ENCODE data around the gene ZNF549. TPM values are rescaled to one million over a fixed set of nuclear protein-coding genes. Genes with fewer than 3 reads are reported as not detected.

Gene ZNF549
- total and polyA plus RNA-seq, 8 donors: 1.2 to 3.5 (median 1.9) TPM

- no peaks in the 10 kb centered on the region for H3K9me3 ChIP-seq
- no peak overlapping the region for H3K4me3 ChIP-seq
- DNase-seq (no peak), ATAC-seq (no peak), FAIRE-seq (no peak)
- no peaks in the 10 kb centered on the region for H3K4me1 ChIP-seq
- H3K27ac ChIP-seq: no peak overlapping the region
- H3K27me3 ChIP-seq: no peaks in the 10 kb centered on the region
- 95 to 96% methylated on average over 5 of the region's 5 CpGs for WGBS, 2 donors
- peaks cover 0 to 11% (median 5%) of the 10 kb centered on the region in 3 donors for H3K36me3 ChIP-seq
- intact Hi-C loops (cut with DNase I): no loop called here
- TF ChIP-seq, protein P1, sequence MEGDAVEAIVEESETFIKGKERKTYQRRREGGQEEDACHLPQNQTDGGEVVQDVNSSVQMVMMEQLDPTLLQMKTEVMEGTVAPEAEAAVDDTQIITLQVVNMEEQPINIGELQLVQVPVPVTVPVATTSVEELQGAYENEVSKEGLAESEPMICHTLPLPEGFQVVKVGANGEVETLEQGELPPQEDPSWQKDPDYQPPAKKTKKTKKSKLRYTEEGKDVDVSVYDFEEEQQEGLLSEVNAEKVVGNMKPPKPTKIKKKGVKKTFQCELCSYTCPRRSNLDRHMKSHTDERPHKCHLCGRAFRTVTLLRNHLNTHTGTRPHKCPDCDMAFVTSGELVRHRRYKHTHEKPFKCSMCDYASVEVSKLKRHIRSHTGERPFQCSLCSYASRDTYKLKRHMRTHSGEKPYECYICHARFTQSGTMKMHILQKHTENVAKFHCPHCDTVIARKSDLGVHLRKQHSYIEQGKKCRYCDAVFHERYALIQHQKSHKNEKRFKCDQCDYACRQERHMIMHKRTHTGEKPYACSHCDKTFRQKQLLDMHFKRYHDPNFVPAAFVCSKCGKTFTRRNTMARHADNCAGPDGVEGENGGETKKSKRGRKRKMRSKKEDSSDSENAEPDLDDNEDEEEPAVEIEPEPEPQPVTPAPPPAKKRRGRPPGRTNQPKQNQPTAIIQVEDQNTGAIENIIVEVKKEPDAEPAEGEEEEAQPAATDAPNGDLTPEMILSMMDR (IDR thresholded peaks at IDR 0.05): no peak
Observed at GRCh38 chr19:57606931-57607330, 79.8 kb downstream of the ZNF549 start.

Other genes starting within 250 kb of the ZNF549 start
- gene ZNF460, start 246.9 kb upstream of the ZNF549 start, total RNA-seq: 10 to 100 TPM; 15.9 to 30.9 (median 24.6) TPM
- 1 to 10 TPM in 1 of 2 donors, under 1 TPM in 1; 0.45 to 3.8 TPM for gene ZNF460, start 246.9 kb upstream of the ZNF549 start, polyA plus RNA-seq
- gene ZNF543, start 206.9 kb upstream of the ZNF549 start, total RNA-seq: 1 to 10 TPM; 1.3 to 4.1 (median 1.5) TPM
- 1 to 10 TPM in 1 of 2 donors, under 1 TPM in 1; 0.76 to 1.4 TPM for gene ZNF543, start 206.9 kb upstream of the ZNF549 start, polyA plus RNA-seq
- 1 to 10 TPM; 1.9 to 4.6 (median 2.5) TPM for gene ZNF304, start 176.1 kb upstream of the ZNF549 start, total RNA-seq
- 1 to 10 TPM; 1.1 to 3.3 TPM for gene ZNF304, start 176.1 kb upstream of the ZNF549 start, polyA plus RNA-seq
- gene TRAPPC2B, start 163.8 kb upstream of the ZNF549 start, total RNA-seq: 1 to 10 TPM; 2.1 to 3.2 (median 2.5) TPM
- 10 to 100 TPM in 1 of 2 donors, 1 to 10 TPM in 1; 9.3 to 14.7 TPM for gene TRAPPC2B, start 163.8 kb upstream of the ZNF549 start, polyA plus RNA-seq
- 1 to 10 TPM in 5 of 6 donors, under 1 TPM in 1; 0.60 to 1.4 (median 1.1) TPM for gene ZNF547, start 163.8 kb upstream of the ZNF549 start, total RNA-seq
- 1 to 10 TPM; 1.3 to 4.1 TPM for gene ZNF547, start 163.8 kb upstream of the ZNF549 start, polyA plus RNA-seq
- gene ZNF548, start 137.5 kb upstream of the ZNF549 start, total RNA-seq: 1 to 10 TPM; 3.5 to 8.7 (median 5.1) TPM
- 1 to 10 TPM; 3.7 to 5.2 TPM for gene ZNF548, start 137.5 kb upstream of the ZNF549 start, polyA plus RNA-seq
- 1 to 10 TPM; 3.7 to 6.8 (median 4.7) TPM for gene ZNF17, start 116.2 kb upstream of the ZNF549 start, total RNA-seq
- 1 to 10 TPM; 2.3 to 2.7 TPM for gene ZNF17, start 116.2 kb upstream of the ZNF549 start, polyA plus RNA-seq
- gene ZNF749, start 92.0 kb upstream of the ZNF549 start, total RNA-seq: 1 to 10 TPM; 4.2 to 7.2 (median 5.2) TPM
- 1 to 10 TPM; 2.1 to 4.5 TPM for gene ZNF749, start 92.0 kb upstream of the ZNF549 start, polyA plus RNA-seq
- under 1 TPM; 0.12 to 0.32 (median 0.27) TPM for gene VN1R1, start 70.2 kb upstream of the ZNF549 start, total RNA-seq
- under 1 TPM; 0.11 to 0.80 TPM for gene VN1R1, start 70.2 kb upstream of the ZNF549 start, polyA plus RNA-seq
- gene ZNF772, start 49.8 kb upstream of the ZNF549 start, total RNA-seq: 1 to 10 TPM; 2.3 to 8.9 (median 4.1) TPM
- 1 to 10 TPM; 1.3 to 2.0 TPM for gene ZNF772, start 49.8 kb upstream of the ZNF549 start, polyA plus RNA-seq
- gene ZNF419, start 39.6 kb upstream of the ZNF549 start, total RNA-seq: 1 to 10 TPM; 1.7 to 4.4 (median 3.0) TPM
- 1 to 10 TPM; 3.5 to 7.6 TPM for gene ZNF419, start 39.6 kb upstream of the ZNF549 start, polyA plus RNA-seq
- gene ZNF773, start 27.4 kb upstream of the ZNF549 start, total RNA-seq: 1 to 10 TPM; 2.6 to 4.0 (median 3.2) TPM
- gene ZNF773, start 27.4 kb upstream of the ZNF549 start, polyA plus RNA-seq: 1 to 10 TPM in 1 of 2 donors, under 1 TPM in 1; 0.99 to 3.6 TPM
- gene ZNF550, start 32.5 kb downstream of the ZNF549 start, total RNA-seq: 1 to 10 TPM; 2.1 to 6.8 (median 3.4) TPM
- 1 to 10 TPM; 2.1 to 2.8 TPM for gene ZNF550, start 32.5 kb downstream of the ZNF549 start, polyA plus RNA-seq
- gene ZNF416, start 51.6 kb downstream of the ZNF549 start, total RNA-seq: 1 to 10 TPM; 1.3 to 2.7 (median 1.9) TPM
- gene ZNF416, start 51.6 kb downstream of the ZNF549 start, polyA plus RNA-seq: 1 to 10 TPM in 1 of 2 donors, under 1 TPM in 1; 0.91 to 1.9 TPM
- 1 to 10 TPM in 4 of 6 donors, under 1 TPM in 2; 0.63 to 2.8 (median 1.0) TPM for gene ZIK1, start 56.8 kb downstream of the ZNF549 start, total RNA-seq
- gene ZIK1, start 56.8 kb downstream of the ZNF549 start, polyA plus RNA-seq: 1 to 10 TPM in 1 of 2 donors, under 1 TPM in 1; 0.87 to 3.0 TPM
- 1 to 10 TPM in 3 of 6 donors, under 1 TPM in 3; 0.85 to 1.8 (median 1.1) TPM for gene ZNF530, start 72.5 kb downstream of the ZNF549 start, total RNA-seq
- 1 to 10 TPM in 1 of 2 donors, under 1 TPM in 1; 0.76 to 2.3 TPM for gene ZNF530, start 72.5 kb downstream of the ZNF549 start, polyA plus RNA-seq
- gene ZNF134, start 86.9 kb downstream of the ZNF549 start, total RNA-seq: 1 to 10 TPM; 4.5 to 9.8 (median 5.8) TPM
- gene ZNF134, start 86.9 kb downstream of the ZNF549 start, polyA plus RNA-seq: 1 to 10 TPM; 2.3 to 7.1 TPM
- 1 to 10 TPM; 2.1 to 8.6 (median 4.4) TPM for gene ZNF211, start 105.8 kb downstream of the ZNF549 start, total RNA-seq
- 10 to 100 TPM in 1 of 2 donors, 1 to 10 TPM in 1; 6.0 to 14.3 TPM for gene ZNF211, start 105.8 kb downstream of the ZNF549 start, polyA plus RNA-seq
- under 1 TPM in 1 of 6 donors, not detected in 5; 0.09 TPM for gene ZSCAN4, start 141.6 kb downstream of the ZNF549 start, total RNA-seq
- gene ZSCAN4, start 141.6 kb downstream of the ZNF549 start, polyA plus RNA-seq: under 1 TPM in 1 of 2 donors, not detected in 1; 0.05 TPM
- 1 to 10 TPM; 2.2 to 3.2 (median 2.5) TPM for gene ZNF551, start 154.6 kb downstream of the ZNF549 start, total RNA-seq
- gene ZNF551, start 154.6 kb downstream of the ZNF549 start, polyA plus RNA-seq: 1 to 10 TPM; 1.1 to 1.5 TPM
- 1 to 10 TPM; 1.5 to 4.6 (median 2.3) TPM for gene ZNF154, start 181.8 kb downstream of the ZNF549 start, total RNA-seq
- 1 to 10 TPM; 3.1 to 3.4 TPM for gene ZNF154, start 181.8 kb downstream of the ZNF549 start, polyA plus RNA-seq
- 1 to 10 TPM; 1.7 to 5.8 (median 2.6) TPM for gene ZNF671, start 200.3 kb downstream of the ZNF549 start, total RNA-seq
- 1 to 10 TPM; 3.5 to 8.3 TPM for gene ZNF671, start 200.3 kb downstream of the ZNF549 start, polyA plus RNA-seq
- gene ZNF776, start 219.5 kb downstream of the ZNF549 start, total RNA-seq: 10 to 100 TPM in 1 of 6 donors, 1 to 10 TPM in 5; 2.9 to 10.8 (median 4.5) TPM
- gene ZNF776, start 219.5 kb downstream of the ZNF549 start, polyA plus RNA-seq: 1 to 10 TPM; 2.9 to 6.3 TPM
- 10 to 100 TPM in 1 of 6 donors, 1 to 10 TPM in 5; 3.9 to 12.9 (median 5.3) TPM for gene ZNF586, start 242.3 kb downstream of the ZNF549 start, total RNA-seq
- 1 to 10 TPM; 3.0 to 4.3 TPM for gene ZNF586, start 242.3 kb downstream of the ZNF549 start, polyA plus RNA-seq